GM19468 (cell line): Measurements from ENCODE around the gene WNT6.

Experiments
- ATAC-seq: cut with Tn5 transposase; IDR thresholded peaks from one replicate; pipeline ENCODE4 v1.9.1; 2021; ENCODE audit warnings: mild to moderate bottlenecking, moderate library complexity, moderate number of reproducible peaks; ENCODE audit not compliant: unreplicated experiment; ENCODE audit errors: extremely low read depth

The WNT6 gene

DNA sequence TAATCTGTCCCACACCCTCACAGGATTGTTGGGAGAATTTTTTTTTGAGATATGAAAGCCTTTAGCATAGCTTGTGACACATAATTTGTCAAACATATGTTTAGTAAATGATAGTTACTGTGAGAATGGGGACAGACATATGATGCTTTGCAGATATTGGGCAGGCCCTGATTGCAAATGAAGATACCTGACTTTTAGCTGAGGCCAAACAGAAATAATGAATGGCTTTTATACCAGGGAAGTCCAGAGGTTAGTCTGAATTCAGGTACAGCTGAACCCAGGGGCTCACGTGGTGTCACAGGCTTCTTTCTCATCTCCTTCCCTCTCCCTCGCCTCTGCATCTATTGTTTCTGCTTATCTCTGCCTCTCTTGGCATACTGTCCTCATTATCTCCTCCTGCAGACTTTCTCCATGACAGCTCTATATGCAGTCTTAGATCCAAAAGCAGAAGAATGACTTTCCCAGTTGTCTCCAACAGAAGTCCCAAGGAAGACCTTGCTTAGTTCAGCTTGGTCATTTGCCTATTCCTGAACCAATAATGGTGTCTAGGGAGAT lies 16.2 kb downstream of the WNT6 start:
- ATAC-seq: no peak

DNA sequence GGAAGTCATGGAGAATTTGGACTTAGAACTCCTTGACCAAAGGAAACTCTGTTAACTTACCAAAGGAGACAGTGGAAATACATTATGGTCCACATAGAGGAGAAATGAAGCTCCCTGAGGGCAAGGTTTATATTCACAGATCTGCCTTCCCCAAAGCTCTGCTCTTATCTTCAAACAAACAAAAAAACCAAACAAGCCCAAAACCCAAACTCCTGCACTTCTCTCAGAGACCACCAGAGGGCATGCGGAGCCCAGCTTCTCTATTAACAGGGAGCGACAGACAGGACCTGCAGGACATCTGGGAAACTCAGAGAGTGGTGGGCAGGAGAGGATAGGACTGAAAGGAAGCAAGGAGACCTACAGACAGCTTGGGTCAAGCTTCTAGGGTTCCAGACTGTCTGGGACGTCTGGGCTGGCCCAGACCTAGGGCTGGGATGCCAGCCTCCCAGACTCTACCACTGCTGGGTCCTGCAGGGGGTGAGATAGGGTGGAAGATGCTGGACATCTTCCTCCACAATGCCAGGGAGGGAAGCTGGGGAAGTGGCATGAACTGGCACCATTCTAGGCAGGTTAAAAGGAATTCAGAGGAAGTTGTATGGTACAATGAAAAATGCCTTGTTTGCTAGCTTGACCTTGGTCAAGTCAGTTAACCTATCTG lies 17.1 kb downstream of the WNT6 start:
- ATAC-seq: no peak

DNA sequence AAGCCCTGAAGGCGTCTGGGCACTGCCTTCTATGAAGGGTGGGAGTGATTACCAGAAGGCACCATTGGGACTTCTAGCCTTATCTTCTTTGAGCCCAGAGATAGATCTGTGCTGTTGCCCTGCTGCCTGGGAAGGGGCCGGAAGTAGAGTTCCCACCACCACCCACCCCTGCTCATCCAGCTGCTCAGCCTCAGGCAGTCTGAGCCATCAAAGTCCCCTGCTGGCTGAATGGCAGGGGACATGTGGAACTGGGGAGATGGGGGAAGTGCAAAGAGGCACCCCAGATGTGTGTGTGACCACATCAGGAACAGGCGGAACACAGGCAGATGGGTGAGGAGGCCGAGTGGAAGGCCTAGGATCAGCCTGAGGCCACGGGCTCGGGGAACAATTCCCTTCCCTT lies 17.7 kb downstream of the WNT6 start:
- ATAC-seq: no peak

DNA sequence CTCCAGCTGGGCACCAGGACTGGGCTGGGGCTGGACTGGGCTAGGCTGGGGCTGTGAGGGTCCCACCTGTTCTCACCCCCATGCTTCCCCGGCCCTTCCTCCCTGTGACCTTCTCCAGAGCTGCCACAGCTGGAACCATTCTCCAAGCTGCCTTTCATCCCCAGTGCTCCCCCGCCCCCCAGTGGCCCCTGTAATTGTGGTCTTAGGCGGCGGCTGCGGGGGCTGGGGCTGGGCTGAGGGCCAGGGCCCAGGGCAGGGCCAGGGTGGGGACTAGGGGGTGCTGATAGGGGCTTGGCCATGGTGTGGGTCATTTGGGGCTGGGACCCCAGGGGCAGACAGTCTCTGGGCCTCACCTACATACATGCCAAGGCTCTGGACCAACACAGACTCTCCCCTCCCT lies 18.3 kb downstream of the WNT6 start:
- no peak for ATAC-seq

DNA sequence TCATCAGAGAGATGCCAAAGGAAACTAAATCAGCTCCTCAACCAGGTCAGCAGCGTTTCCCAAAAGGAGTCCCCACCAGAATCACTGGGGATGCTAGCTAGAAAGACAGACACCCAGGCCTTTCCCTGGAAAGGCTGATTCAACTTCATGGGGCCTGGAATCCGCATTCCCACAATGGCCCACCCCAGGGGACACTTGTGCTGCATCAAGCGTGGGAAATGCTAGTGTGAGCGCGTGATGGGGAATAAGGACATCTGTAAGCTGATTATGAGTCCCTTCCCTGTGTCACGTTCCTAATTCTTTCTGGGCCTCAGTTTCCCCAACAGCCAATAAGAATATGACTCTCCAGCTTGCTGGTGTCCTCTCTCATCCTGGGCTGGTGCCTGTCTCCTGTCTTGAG lies 18.9 kb downstream of the WNT6 start:
- ATAC-seq: no peak

DNA sequence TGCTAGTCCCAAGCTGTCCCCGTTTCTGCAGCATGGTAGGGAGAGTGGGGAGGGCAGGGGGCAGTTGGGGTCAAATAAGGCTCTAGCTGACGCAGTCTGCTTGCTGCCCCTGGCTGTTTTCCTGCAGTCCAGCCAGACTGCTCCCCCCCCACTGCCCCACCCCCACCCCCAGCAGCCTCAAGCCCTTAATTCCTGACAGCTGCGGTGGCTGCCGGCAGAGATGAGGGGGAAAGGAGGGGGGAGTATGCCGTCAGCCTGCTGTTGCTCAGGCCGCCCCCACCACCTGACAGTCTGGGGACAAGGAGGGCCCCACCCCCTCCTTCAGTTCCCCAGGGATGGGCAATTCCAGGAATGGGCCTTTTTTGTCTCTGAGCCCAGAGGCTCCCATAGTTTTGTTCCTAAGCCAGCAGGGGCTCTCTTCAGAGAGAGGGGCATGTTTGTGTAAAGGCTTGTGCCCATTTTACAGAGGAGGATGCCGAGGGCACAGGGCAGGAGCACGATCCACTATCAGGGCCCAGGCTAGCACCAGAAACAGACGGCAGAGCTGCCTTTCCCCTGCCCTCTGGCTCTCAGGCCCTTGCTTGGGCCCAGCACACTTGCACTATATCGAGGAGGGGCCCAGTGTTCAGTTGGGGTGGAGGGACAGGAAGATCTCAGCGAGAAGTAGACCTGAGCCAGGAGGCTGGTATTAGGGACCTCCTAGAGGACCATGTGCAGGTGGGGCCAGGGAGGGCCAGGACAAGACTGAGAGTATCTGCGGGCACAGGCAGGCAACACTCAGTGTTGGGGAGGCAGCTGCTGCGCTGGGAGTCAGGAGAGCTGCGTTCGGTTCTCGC lies 19.5 kb downstream of the WNT6 start:
- no peak for ATAC-seq

DNA sequence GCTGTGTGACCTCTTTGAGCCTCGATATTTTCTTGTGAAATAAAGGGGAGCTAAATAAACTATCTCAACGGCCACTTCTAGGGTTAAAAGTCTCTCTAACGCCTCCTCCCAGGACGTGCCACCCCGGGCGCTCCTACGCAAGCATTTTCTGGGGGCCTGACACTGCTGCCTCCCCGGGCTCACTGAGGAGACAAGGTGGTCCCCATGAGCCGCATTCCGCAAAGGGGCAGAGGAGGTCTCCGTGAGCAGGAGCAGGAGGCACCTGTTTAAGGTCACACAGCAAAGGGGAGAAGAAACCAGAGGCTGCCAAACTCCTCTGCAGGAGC lies 20.1 kb downstream of the WNT6 start:
- no peak for ATAC-seq

DNA sequence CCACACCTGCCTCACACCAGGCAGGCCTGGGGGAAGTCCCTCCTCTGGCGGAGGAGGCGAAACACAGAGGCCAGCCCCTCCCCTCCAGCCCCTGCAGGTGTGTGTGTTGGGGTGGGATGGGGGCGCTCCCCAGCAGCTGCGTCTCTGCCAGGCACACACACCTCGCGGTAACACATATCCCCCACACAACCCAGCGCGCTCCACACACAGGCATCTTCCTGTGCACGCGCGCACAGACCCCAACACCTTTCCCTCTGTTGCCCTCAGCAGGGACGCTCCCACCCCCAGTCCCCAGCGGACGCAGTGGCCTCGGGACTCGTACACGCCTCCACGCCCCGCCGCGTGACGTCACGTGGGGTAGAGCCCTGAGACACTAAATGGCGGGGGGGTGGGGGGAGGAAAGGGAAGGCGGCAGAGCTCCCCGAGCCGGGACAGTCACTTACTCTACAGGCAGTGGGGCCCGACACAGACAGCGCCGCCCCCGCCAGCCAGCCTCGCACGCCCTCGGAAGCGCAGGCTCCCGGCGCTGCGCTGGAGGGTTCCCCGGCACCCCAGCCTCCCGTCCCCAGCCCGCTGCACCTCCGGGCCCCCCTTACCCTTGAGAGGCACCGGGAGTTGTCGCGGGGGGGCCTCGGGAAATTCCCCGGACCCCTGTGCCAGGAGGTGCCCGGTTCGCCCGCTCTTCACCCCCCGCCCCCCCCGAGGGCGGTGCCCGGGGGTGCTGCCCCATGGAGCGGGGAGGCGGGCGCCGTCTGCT lies 20.7 kb downstream of the WNT6 start, which contains the start of gene WNT10A:
Gene WNT10A (plus strand): TSS at position 751 of the 757 bp plus-strand sequence. CDS start 144 bp downstream, outside the sequence.
- ATAC-seq: peak; percentile 31

DNA sequence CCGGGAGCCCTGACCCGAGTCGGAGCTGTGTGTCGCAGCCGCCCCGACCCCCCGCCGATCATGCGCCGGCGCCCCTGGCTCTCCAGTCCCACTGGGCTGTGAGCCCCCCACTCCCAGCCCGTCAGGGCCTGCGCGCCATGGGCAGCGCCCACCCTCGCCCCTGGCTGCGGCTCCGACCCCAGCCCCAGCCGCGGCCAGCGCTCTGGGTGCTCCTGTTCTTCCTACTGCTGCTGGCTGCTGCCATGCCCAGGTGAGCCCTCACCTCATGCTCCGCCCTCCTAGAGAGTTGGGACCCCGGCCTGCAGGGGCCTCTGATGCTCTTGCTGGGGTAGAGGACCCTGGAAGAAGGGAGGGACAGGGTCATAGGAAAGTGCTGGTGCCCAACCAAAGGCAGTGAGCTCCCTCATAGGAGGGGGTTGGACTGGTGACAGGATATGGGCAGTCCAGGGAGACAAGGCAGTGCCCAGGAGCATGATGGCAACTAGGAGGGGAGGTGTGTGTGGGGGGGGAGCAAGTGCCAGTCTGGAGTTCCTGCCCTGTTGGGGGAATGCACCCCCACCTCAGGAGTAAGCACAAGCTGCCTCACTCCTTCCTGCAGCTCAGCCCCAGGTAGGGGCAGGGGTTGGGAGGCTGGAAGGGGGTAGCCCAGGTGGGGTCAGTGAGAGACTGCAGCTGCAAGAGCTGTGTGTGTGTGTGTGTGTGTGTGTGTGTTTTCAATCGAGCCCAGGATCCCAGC lies 21.4 kb downstream of the WNT6 start:
- no peak for ATAC-seq

DNA sequence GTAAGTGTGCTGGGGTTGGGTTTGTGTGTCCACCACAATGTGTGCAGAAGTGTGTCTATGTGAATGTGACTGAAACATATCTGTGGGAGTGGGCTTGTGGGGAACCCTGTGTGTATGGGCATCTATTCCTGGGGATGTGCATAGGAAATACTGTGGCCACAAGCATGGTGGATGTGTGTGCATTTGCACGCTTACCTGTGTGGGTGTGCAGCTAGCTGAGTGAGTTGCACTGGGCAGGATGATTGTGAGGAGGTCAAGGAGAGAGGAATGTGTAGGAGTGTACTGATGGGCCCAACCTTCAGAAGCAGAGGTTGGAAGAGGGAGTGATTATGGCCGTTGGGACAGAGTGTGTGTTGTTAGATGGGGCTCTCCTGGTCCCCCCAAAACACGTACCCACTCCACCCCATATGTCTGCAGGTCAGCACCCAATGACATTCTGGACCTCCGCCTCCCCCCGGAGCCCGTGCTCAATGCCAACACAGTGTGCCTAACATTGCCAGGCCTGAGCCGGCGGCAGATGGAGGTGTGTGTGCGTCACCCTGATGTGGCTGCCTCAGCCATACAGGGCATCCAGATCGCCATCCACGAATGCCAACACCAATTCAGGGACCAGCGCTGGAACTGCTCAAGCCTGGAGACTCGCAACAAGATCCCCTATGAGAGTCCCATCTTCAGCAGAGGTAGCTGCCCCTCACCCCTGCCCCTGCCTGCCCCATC lies 22.3 kb downstream of the WNT6 start:
- ATAC-seq: no peak

DNA sequence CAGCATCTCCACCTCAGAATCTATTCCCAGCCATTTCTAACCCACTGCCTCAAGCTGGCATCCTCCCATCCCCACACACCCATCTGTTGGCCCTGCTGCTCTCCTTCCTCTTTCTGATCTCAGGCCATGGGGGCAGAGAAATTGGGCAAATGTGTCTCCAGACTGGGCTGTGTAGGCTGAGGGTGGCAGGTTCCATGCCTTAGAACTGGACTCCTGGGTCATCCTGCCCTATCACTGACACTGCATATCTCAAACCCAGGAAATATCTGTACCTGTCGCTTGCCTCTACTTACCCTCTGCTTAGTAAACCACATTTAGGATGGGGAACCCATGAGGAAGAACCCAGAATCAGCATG lies 22.8 kb downstream of the WNT6 start:
- no peak for ATAC-seq

DNA sequence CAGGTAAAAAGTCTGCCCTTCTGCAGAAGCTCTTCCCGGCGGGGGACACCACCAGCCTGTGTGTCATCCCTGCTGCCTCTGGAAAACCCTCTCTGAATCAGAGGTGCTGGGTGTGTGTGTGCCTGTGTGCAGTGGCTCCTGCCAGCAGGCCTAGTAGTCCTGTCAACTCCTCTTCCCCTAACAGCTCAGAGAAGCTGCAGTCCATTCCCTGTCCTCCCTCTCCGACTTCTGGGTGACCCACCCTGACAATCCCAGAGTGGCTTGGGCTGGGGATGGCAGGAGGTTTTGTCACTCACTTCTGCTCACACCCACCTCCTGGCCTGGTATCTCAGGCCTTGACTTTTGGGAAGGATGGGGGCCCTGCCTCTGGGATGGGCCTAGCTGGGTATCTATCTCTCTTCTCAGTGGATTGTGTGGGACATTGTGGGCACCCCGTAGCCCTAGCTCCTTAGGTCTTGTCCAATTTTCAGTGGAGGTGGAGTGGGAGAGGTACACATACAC lies 23.3 kb downstream of the WNT6 start:
- ATAC-seq: no peak

DNA sequence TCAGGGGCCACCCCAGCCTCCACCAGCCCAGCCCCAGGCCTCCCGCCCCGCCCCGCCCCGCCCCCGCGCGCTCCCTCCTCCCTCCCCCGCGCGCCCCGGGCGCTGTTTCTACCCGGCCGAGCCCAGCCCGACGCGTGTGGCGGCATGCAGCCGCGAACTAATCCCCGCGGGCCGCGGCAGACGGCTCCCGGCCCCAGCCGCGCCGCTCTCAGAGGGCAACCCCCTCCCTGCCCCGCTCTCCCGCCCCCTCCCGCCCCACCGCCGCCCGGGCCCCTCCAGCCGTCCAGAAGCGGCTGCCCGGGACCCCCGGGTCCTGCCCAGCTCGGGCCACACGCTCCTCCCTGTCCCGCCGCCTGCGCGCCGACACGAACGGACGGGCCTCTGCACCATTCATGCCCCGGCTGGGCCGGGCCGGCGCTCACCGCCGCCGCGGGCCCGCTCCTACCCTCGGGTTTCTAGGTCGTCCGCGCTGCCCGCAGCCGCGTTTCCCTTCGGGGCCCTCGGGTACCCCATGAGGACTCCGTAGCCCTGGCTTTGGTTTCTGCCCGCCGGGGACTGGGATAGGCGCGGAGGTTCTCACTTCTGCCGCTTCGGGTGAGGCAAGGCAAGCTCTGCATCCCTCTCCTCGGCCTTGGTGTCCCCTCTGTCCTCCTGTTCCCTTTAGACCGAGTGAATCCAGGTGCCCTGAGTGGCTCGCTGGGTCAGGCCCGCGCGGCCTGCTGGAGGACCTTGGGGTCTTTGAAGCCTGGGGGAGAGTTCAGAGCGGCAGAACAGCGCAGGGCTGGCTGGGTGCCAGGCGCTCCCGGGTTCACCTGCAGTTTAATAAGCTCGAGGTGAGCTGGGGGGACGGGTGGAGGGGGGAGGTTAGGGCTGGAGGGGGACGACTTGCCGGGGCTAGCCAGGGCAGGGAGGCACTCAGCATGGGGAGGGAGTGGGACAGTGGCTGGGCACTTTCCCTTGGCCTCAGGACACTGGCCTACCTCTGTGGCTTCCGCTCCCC lies 24.2 kb downstream of the WNT6 start:
- no peak for ATAC-seq

DNA sequence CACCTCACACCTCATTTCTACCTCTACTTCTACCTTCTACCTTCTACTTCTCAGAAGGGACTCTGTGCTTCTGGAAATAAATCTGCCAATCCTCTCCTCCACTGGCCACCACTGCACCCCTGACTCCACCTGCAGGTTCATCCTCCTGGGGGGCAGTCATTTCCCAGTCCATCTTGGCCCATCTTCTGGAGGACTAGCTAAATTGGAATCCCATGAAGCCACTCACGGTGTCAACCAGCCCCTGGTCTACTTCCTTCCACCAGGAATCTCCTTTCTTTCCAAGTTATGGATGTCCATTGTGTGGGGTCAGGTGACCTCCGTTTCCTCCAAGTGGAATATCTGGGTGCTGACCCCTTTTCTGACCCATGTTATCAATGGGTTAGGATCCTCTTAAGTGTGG lies 24.9 kb downstream of the WNT6 start:
- no peak for ATAC-seq

DNA sequence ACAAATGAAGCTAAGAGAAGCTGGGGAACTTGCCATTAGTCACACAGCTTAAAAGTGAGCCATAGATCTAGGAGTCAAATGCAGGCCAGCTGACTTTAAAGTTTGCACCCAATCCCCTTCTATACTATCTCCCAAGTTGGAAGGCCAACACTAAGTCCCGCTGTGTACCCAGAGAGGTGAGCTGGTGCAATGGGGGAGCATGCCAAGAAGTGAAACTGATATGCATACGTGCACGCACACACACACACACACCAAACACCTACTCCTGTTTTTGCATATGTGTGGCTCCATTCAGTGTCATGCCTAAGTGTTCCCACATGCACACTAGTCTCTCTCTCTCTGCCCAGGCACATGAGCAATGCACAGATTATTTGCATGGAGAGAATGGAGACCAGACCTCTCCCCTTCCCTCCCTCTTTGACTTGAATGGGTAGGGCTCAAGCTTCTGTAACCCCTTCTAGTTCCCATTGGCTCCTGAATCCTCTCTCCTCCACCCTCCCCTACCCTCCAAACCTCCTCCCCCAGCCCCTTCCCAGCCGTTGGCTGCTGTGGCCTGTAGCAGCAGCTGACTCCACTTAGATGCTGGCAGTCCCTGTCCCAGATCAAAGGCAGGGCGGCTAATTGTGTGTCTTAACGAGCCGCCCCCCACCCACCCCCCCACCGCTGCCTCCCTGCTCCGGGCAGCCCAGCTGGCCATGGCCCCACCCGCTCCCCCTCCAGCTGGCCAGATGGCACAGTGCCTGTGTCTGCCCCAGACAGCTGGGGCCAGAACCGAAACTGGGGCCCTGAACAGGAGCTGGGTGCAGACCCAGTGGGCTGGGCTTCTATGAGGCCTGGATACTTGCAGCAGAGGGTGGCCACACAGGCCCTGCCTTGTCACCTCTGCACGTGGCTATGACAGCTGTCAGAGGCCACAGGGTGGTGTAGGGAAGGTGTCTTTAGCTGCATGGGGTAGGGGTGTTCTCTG lies 26.7 kb downstream of the WNT6 start:
- peak; percentile 59 for ATAC-seq

DNA sequence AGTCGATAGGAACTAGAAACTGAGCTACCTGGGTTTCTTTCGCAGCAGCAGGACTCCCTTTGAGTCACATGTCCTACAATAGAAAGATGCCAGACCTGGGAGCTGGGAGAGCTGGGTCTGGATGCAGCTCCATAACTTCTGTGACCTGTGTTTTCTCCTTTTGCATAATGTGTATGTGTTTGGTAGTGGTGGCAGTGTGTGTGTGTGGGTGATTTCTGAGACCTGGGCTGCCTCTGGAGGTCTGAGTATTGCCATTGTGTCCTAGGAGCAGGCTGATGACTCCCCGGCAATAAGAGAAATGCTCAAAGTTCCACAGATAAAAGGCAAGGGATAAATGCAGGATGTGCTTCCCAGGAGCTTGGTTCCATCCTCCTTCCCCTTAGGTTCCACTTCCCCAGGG lies 27.5 kb downstream of the WNT6 start:
- ATAC-seq: no peak

DNA sequence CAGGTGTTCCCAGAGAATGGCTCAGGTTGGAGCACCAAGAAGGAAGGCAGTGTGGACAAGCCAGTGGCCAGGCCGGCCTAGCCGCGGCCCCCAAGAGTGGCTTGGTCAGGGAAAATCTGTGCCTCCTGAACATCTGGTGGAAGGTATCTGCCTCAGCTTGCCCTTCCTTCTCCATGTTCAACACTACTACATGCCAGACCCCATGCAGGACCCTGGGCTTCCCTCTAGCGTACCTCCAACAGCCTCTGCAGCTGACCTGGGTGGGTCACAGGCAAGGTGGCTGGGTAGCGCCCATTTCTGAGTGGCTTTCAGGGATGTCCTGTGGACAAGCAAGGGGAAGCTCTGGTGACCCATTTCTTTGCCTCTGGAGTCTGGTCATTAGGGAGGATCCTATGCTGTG lies 28.7 kb downstream of the WNT6 start:
- no peak for ATAC-seq
